IMR-90 (cell line): ENCODE measurements around the gene CDX1.

Experiments used
- BHLHE40 ChIP-seq: fragments of 150-350 bp; IDR thresholded peaks from 2 replicates; pipeline ENCODE4 v1.6.1; 2016; ENCODE audit warnings: mild to moderate bottlenecking, low read depth, low read length
- MXI1 ChIP-seq: IDR thresholded peaks from 2 replicates; pipeline ENCODE4 v1.6.1; 2012; ENCODE audit warnings: low read depth, mild to moderate bottlenecking, low read length, moderate library complexity, borderline replicate concordance
- POLR2A ChIP-seq: IDR thresholded peaks from 2 replicates; pipeline ENCODE4 v1.6.1; 2012; ENCODE audit warnings: mild to moderate bottlenecking, low read depth, low read length
- RAD21 ChIP-seq: IDR thresholded peaks from 2 replicates; pipeline ENCODE4 v1.6.1; 2012; ENCODE audit warnings: low read length, improper control_type of control experiment
- RFX5 ChIP-seq: IDR thresholded peaks from 2 replicates; pipeline ENCODE4 v1.8.0; 2012; ENCODE audit warnings: low read depth, mild to moderate bottlenecking, low read length, moderate library complexity
- SMC3 ChIP-seq: fragments of 150-350 bp; IDR thresholded peaks from 2 replicates; pipeline ENCODE4 v1.6.1; 2016; ENCODE audit warnings: low read depth, mild to moderate bottlenecking, antibody characterized with exemption, low read length, moderate library complexity
- TF ChIP-seq, protein P1 (sequence below): conservative IDR thresholded peaks from 2 replicates; pipeline ENCODE4 v1.5.1; 2012; ENCODE audit warnings: mild to moderate bottlenecking, low read depth, low read length, improper control_type of control experiment
- TF ChIP-seq, protein P2 (sequence below): fragments of 150-350 bp; IDR thresholded peaks from 2 replicates; pipeline ENCODE4 v1.6.1; 2017; ENCODE audit warnings: mild to moderate bottlenecking, antibody characterized with exemption, low read length, low read depth
- TF ChIP-seq, protein P3 (sequence below): fragments of 150-350 bp; IDR thresholded peaks from 2 replicates; pipeline ENCODE4 v1.6.1; 2016; ENCODE audit warnings: low read depth, mild to moderate bottlenecking, low read length, moderate library complexity, borderline replicate concordance

DNA sequence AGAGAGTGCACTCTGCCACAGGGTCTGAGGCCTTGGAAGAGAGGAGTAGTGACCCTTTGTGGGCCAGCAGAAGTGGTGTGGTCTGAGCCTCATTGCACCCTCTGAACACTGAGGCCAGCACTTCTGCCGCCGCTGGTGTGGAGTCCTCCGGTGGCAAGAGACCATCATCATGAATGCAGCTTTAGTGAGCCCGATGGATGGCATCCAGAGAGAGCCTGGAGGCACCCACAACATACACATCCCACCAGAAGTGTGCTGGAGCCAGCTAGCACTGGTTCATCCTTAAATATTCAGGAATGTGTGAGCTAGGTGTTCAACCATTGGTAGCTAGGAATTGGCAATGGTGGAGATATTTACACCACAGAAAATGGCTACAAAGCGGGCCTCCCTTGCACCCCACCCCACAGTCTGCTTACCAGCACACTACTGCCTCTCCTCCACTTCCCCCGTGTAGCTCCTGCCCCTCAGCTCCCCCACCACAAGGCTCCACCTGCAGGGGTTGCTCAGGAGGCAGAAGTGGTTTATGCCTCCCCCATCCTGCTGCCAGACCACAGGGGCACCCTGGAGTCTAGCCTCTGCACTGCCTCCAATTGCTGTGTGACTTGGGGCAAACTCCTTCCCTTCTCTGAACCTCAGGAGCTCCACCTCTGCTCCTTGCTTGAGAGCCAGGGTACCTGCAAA lies 39.7 kb downstream of the CDX1 start:
- TF ChIP-seq, protein P1, sequence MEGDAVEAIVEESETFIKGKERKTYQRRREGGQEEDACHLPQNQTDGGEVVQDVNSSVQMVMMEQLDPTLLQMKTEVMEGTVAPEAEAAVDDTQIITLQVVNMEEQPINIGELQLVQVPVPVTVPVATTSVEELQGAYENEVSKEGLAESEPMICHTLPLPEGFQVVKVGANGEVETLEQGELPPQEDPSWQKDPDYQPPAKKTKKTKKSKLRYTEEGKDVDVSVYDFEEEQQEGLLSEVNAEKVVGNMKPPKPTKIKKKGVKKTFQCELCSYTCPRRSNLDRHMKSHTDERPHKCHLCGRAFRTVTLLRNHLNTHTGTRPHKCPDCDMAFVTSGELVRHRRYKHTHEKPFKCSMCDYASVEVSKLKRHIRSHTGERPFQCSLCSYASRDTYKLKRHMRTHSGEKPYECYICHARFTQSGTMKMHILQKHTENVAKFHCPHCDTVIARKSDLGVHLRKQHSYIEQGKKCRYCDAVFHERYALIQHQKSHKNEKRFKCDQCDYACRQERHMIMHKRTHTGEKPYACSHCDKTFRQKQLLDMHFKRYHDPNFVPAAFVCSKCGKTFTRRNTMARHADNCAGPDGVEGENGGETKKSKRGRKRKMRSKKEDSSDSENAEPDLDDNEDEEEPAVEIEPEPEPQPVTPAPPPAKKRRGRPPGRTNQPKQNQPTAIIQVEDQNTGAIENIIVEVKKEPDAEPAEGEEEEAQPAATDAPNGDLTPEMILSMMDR = no peak
- no peak for TF ChIP-seq POLR2A
- no peak for TF ChIP-seq RFX5
- TF ChIP-seq SMC3 = no peak
- no peak for TF ChIP-seq BHLHE40
- TF ChIP-seq, protein P2, sequence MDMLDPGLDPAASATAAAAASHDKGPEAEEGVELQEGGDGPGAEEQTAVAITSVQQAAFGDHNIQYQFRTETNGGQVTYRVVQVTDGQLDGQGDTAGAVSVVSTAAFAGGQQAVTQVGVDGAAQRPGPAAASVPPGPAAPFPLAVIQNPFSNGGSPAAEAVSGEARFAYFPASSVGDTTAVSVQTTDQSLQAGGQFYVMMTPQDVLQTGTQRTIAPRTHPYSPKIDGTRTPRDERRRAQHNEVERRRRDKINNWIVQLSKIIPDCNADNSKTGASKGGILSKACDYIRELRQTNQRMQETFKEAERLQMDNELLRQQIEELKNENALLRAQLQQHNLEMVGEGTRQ = no peak
- TF ChIP-seq, protein P3, sequence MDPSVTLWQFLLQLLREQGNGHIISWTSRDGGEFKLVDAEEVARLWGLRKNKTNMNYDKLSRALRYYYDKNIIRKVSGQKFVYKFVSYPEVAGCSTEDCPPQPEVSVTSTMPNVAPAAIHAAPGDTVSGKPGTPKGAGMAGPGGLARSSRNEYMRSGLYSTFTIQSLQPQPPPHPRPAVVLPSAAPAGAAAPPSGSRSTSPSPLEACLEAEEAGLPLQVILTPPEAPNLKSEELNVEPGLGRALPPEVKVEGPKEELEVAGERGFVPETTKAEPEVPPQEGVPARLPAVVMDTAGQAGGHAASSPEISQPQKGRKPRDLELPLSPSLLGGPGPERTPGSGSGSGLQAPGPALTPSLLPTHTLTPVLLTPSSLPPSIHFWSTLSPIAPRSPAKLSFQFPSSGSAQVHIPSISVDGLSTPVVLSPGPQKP = no peak
- TF ChIP-seq RAD21 = no peak
- TF ChIP-seq MXI1 = no peak
